ENCODE data around the gene CYP24A1.

Gene CYP24A1

DNA sequence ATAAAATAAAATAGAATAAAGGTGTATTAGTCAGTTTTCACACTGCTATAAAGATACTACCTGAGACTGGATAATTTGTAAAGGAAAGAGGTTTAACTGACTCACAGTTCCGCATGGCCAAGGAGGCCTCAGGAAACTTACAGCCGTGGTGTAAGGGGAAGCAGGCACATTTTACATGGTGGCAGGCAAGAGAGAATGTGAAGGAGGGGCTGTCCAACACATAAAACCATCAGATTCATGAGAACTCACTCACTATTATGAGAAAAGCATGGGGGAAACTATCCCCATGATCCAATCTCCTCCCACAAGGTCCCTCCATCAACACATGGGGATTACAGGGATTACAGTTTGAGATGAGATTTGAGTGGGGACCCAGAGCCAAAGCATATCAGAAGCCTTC lies 62.3 kb downstream of the CYP24A1 start:
- H3K36me3 ChIP-seq (ENCODE audit: insufficient read depth, low read length): no peaks in the 10 kb centered on the region
- H3K4me3 ChIP-seq (ENCODE audit: low read depth in 1 of 2, low read length in 2 of 2): no peak overlapping the region
- H3K27ac ChIP-seq (ENCODE audit: low read length): no peak overlapping the region

DNA sequence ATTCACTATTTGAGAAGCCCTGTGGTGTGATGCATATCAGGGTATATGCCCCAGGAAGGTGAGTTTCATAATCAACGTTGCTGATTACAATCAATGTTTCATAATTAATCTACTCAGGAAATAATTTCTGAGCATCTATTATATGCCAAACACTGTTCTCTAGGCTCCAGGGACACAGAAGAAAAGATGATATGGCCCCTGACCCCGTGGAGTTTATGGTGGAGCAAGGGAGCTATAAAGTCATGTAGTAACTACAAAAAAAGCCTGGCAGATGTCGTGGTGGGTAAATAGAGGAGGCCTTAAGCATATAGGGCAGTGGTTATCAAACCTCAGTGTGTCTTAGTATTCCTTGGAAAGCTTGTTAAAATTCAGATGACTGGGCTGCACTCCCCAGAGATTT lies 63.3 kb downstream of the CYP24A1 start:
- Histone ChIP-seq H3K27ac (ENCODE audit: low read length) (no peak overlapping the region), H2AFZ (ENCODE audit: low read depth, low read length) (no peak overlapping the region), H3K4me3 (ENCODE audit: low read depth in 1 of 2, low read length in 2 of 2) (no peak overlapping the region), H3K9ac (ENCODE audit: low read depth, low read length) (no peak overlapping the region), H3K4me1 (ENCODE audit: insufficient read depth, low read length) (no peaks in the 10 kb centered on the region), H3K27me3 (ENCODE audit: insufficient read depth, low read length, poor library complexity) (peaks cover 18% of the 10 kb centered on the region), H4K20me1 (ENCODE audit: insufficient read depth, low read length) (no peaks in the 10 kb centered on the region), H3K79me2 (ENCODE audit: insufficient read depth, low read length) (no peaks in the 10 kb centered on the region), H3K36me3 (ENCODE audit: insufficient read depth, low read length) (no peaks in the 10 kb centered on the region), H3K4me2 (ENCODE audit: insufficient read depth, low read length) (no peak overlapping the region), H3K9me3 (ENCODE audit: insufficient read depth, low read length, severe bottlenecking) (no peaks in the 10 kb centered on the region)
- DNase-seq: no peak
- no peak for TF ChIP-seq EZH2 (IDR thresholded peaks at IDR 0.05; ENCODE audit: borderline replicate concordance, low read depth, low read length, severe bottlenecking)
- TF ChIP-seq, protein P1, sequence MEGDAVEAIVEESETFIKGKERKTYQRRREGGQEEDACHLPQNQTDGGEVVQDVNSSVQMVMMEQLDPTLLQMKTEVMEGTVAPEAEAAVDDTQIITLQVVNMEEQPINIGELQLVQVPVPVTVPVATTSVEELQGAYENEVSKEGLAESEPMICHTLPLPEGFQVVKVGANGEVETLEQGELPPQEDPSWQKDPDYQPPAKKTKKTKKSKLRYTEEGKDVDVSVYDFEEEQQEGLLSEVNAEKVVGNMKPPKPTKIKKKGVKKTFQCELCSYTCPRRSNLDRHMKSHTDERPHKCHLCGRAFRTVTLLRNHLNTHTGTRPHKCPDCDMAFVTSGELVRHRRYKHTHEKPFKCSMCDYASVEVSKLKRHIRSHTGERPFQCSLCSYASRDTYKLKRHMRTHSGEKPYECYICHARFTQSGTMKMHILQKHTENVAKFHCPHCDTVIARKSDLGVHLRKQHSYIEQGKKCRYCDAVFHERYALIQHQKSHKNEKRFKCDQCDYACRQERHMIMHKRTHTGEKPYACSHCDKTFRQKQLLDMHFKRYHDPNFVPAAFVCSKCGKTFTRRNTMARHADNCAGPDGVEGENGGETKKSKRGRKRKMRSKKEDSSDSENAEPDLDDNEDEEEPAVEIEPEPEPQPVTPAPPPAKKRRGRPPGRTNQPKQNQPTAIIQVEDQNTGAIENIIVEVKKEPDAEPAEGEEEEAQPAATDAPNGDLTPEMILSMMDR (IDR thresholded peaks at IDR 0.05; ENCODE audit: borderline replicate concordance, extremely low read depth, low read length, poor library complexity, severe bottlenecking): no peak
- ATAC-seq (ENCODE audit: insufficient read depth, low read depth): no peak

More for the DNA sequence above, 62.3 kb downstream of the CYP24A1 start:
- Histone ChIP-seq H2AFZ (ENCODE audit: low read depth, low read length) (no peak overlapping the region), H3K27me3 (ENCODE audit: insufficient read depth, low read length, poor library complexity) (peaks cover 15% of the 10 kb centered on the region), H3K79me2 (ENCODE audit: insufficient read depth, low read length) (no peaks in the 10 kb centered on the region), H4K20me1 (ENCODE audit: insufficient read depth, low read length) (no peaks in the 10 kb centered on the region), H3K9me3 (ENCODE audit: insufficient read depth, low read length, severe bottlenecking) (no peaks in the 10 kb centered on the region), H3K4me2 (ENCODE audit: insufficient read depth, low read length) (no peak overlapping the region), H3K4me1 (ENCODE audit: insufficient read depth, low read length) (no peaks in the 10 kb centered on the region), H3K9ac (ENCODE audit: low read depth, low read length) (no peak overlapping the region)
- ATAC-seq (ENCODE audit: insufficient read depth, low read depth) (no peak), DNase-seq (no peak)
- TF ChIP-seq, protein P1 (IDR thresholded peaks at IDR 0.05; ENCODE audit: borderline replicate concordance, extremely low read depth, low read length, poor library complexity, severe bottlenecking): no peak
- TF ChIP-seq EZH2 (IDR thresholded peaks at IDR 0.05; ENCODE audit: borderline replicate concordance, low read depth, low read length, severe bottlenecking): no peak

DNA sequence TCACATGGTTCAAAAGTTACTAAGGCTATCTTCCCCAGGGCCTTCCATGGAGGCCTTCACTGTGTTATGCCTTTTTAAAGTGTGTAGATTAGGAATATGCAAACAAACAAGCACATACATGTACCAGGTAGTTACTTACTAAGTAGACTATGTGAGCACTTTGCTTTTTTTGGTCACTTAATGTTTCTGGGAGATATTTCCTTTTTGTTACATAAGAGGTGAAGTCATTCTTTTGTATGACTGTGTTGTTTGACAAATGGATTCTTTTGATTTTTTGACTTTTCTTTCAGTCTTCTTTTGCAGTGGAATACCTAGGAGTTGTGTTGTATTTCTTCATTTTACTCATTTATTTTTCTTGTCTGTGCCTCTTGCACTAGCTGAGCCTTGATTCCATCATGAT lies 63.7 kb downstream of the CYP24A1 start:
- DNase-seq (no peak), ATAC-seq (ENCODE audit: insufficient read depth, low read depth) (no peak)
- Histone ChIP-seq H3K9ac (ENCODE audit: low read depth, low read length) (no peak overlapping the region), H3K4me1 (ENCODE audit: insufficient read depth, low read length) (no peaks in the 10 kb centered on the region), H2AFZ (ENCODE audit: low read depth, low read length) (no peak overlapping the region), H3K36me3 (ENCODE audit: insufficient read depth, low read length) (no peaks in the 10 kb centered on the region), H3K79me2 (ENCODE audit: insufficient read depth, low read length) (no peaks in the 10 kb centered on the region), H3K27ac (ENCODE audit: low read length) (no peak overlapping the region), H3K4me2 (ENCODE audit: insufficient read depth, low read length) (no peak overlapping the region), H4K20me1 (ENCODE audit: insufficient read depth, low read length) (no peaks in the 10 kb centered on the region), H3K4me3 (ENCODE audit: low read depth in 1 of 2, low read length in 2 of 2) (no peak overlapping the region), H3K27me3 (ENCODE audit: insufficient read depth, low read length, poor library complexity) (peaks cover 20% of the 10 kb centered on the region), H3K9me3 (ENCODE audit: insufficient read depth, low read length, severe bottlenecking) (no peaks in the 10 kb centered on the region)
- TF ChIP-seq, protein P1 (IDR thresholded peaks at IDR 0.05; ENCODE audit: borderline replicate concordance, extremely low read depth, low read length, poor library complexity, severe bottlenecking): no peak
- no peak for TF ChIP-seq EZH2 (IDR thresholded peaks at IDR 0.05; ENCODE audit: borderline replicate concordance, low read depth, low read length, severe bottlenecking)

DNA sequence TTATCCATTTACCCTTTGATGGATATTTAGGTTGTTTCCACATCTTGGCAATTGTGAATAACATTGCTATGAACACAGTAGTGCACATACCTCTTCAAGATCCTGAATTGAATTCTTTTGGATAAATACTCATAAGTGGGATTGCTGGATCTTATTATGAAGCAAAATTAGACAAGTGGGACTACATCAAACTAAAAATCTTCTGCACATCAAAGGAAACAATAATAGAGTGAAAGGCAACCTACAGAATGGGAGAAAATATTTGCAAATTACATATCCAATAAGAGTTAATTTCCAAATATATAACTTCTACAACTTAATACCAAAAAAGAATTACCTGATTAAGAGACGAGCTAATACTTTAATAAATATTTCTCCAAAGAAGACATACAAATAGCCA lies 65.0 kb downstream of the CYP24A1 start:
- H3K4me3 ChIP-seq (ENCODE audit: low read depth in 1 of 2, low read length in 2 of 2): no peak overlapping the region
- no peaks in the 10 kb centered on the region for H3K9me3 ChIP-seq (ENCODE audit: insufficient read depth, low read length, severe bottlenecking)
- TF ChIP-seq, protein P1 (IDR thresholded peaks at IDR 0.05; ENCODE audit: borderline replicate concordance, extremely low read depth, low read length, poor library complexity, severe bottlenecking): no peak
- TF ChIP-seq EZH2 (IDR thresholded peaks at IDR 0.05; ENCODE audit: borderline replicate concordance, low read depth, low read length, severe bottlenecking): no peak
- no peak overlapping the region for H3K4me2 ChIP-seq (ENCODE audit: insufficient read depth, low read length)
- H3K79me2 ChIP-seq (ENCODE audit: insufficient read depth, low read length): no peaks in the 10 kb centered on the region
- no peak overlapping the region for H3K27ac ChIP-seq (ENCODE audit: low read length)
- H3K36me3 ChIP-seq (ENCODE audit: insufficient read depth, low read length): no peaks in the 10 kb centered on the region
- H3K4me1 ChIP-seq (ENCODE audit: insufficient read depth, low read length): no peaks in the 10 kb centered on the region
- peaks cover 32% of the 10 kb centered on the region for H3K27me3 ChIP-seq (ENCODE audit: insufficient read depth, low read length, poor library complexity)
- DNase-seq (no peak), ATAC-seq (ENCODE audit: insufficient read depth, low read depth) (no peak)
- no peak overlapping the region for H2AFZ ChIP-seq (ENCODE audit: low read depth, low read length)
- H4K20me1 ChIP-seq (ENCODE audit: insufficient read depth, low read length): no peaks in the 10 kb centered on the region
- H3K9ac ChIP-seq (ENCODE audit: low read depth, low read length): no peak overlapping the region
